OCI-M2 (cell line): ENCODE measurements around the gene NUMBL.
"Not testable (repeated sequence)": the region's sequence is repeated elsewhere in the genome, so short reads cannot be mapped to it uniquely, and the experiment has no call there.

Experiments used
- DNase-seq: peaks from one replicate; lab custom pipeline; 2025; ENCODE audit not compliant: unreplicated experiment; lab: John Stamatoyannopoulos, UW

NUMBL gene

DNA sequence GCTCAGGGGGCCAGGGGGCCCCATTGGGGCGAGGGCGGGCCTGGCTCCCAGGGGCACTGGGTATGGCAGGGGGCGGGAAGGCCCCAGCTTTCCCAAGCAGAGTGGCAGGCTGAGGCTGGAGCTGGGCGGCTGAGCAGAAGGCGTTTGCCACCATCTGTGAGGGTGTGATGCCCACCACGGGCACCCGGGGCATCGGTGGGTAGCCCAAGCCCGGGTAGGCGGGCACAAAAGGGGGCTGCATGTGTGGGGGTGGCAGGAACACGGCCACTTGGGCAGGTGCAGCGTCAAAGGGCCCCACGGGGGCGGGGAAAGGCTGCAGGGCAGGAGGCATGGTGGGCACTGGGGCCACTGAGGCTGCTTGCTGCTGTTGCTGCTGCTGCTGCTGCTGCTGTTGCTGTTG lies 22.8 kb downstream of the NUMBL start:
- no peak for DNase-seq

DNA sequence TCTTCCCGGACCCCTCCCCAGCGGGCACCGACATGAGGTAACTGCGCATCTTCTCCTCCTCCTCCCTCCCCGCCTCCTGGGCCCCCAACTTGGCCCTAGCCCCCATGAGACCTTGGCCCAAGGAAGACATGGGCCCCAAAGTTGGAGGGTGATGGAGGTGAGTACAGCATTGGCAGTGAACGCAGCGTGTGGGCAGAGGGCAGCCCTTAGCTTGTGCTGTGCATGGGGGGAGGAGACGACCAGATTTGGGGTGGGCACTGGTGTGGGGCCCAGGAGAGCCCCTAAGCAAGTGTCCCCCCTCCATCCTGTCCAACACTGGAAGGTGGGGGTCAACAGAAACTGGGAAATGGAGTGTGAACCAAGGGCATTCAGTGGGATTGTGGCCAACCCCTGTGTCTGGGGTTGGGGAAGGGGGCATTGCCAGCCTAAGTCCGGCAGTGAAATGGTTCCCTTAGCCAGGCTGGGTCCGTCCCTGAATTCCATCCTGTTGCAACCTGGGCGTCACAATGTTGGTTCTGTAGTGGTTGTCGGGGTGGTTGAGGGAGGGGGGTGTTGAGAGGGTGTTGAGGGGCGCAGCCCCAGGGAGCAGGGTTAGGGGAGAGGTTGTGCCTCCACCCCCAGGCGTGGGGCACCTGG lies 23.5 kb downstream of the NUMBL start:
- DNase-seq, result no peak

GRCh38 chr19:40663695-40664692 lies 26.5 kb downstream of the NUMBL start:
- DNase-seq, result no peak

DNA sequence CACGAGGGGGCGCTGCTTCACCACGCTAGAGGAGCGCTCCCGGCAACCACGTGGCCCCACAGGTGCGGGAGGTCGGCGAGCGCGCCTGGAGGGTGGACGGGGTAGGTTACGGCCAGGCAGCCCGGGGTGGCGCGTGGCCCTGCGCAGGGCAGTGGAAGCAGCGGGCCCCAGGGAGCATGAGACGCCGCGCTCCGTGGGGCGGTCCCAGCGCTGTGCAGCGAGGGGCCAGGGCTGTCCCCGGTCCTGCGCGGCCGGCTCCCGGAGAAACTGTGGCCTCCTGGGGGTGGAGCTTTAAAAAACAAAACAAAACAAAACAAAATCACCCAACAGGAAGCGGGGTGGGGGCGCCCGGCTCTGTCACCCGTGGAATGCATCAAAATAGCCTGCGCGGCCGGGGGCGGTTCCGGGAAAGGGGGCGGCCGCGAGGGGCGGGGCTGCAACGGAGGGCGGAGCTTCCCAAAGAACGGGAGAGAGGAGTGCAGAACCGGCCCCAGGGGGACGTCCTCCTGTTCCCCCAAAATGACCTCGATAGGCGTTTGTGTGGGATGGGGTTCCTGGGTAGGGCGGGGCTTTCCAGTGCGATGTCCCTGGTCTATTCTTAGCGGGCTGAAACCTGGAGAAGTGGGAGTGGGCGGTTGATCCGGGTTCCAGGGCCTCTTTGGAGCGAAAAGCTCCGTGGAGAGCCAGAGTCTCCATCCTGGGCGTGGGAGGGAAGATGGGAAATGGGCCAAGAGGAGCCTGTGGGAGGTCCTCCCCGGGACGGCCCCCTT lies 27.3 kb downstream of the NUMBL start:
- no peak for DNase-seq

- no peak for DNase-seq
These were observed 28.8 kb downstream of the NUMBL start for GRCh38 chr19:40661616-40662015.

DNA sequence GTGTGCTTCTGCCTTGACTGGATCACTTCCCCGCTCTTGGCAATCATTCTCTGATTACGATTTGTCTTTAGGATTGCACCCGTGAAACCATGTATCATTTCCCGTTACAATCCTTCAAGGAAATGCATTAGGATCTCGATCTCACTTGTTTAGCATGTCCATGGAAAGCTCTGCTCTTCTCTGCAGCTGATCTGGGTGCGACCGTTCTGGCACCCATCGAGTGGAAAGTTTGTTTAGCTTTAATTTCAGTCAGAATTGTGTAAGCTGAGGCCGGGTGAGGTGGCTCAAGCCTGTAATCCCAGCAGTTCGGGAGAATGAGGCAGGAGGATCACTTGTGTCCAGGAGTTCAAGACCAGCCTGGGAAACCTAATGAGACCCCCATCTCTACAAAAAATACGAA lies 30.9 kb downstream of the NUMBL start:
- DNase-seq, result no peak

DNA sequence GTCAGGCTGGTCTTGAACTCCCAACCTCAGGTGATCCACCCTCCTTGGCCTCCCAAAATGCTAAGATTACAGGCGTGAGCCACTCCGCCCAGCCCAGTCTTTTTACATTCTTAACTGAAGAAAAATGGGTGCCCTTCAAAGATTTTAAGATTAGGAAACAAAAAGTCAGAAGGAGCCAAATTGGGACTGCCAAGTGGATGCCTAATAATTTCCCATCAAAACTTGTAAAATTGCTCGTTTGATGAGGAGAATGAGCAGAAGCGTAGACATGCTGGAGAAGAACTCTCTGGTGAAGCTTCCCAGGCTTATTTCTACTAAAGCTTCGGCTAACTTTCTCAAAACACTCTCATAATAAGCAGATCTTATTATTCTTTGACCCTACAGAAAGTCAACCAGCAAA lies 31.3 kb downstream of the NUMBL start:
- no peak for DNase-seq

DNA sequence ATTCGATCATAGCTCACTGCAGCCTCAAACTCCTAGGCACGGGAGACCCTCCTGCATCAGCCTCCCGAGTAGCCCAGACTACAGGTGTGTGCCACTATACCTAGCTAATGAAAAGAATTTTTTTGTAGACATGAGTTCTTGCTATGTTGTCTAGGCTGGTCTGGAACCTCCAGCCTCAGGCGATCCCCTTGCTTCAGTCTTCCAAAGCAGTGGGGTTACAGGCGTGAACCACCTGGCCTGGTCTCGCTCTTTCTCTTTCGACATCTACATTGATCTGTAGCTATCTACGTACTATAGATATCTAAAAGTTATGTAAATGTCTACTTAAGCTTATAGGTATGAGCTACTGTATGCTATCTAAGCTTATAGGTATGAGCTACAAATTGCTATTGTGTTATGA lies 32.4 kb downstream of the NUMBL start:
- no peak for DNase-seq

- not testable (repeated sequence) for DNase-seq
These were observed 34.8 kb downstream of the NUMBL start for GRCh38 chr19:40655684-40656083.

- DNase-seq, result not testable (repeated sequence)
These were observed 38.1 kb downstream of the NUMBL start for GRCh38 chr19:40652303-40652702.

GRCh38 chr19:40650749-40651305 lies 39.6 kb downstream of the NUMBL start:
- DNase-seq, result no peak

DNA sequence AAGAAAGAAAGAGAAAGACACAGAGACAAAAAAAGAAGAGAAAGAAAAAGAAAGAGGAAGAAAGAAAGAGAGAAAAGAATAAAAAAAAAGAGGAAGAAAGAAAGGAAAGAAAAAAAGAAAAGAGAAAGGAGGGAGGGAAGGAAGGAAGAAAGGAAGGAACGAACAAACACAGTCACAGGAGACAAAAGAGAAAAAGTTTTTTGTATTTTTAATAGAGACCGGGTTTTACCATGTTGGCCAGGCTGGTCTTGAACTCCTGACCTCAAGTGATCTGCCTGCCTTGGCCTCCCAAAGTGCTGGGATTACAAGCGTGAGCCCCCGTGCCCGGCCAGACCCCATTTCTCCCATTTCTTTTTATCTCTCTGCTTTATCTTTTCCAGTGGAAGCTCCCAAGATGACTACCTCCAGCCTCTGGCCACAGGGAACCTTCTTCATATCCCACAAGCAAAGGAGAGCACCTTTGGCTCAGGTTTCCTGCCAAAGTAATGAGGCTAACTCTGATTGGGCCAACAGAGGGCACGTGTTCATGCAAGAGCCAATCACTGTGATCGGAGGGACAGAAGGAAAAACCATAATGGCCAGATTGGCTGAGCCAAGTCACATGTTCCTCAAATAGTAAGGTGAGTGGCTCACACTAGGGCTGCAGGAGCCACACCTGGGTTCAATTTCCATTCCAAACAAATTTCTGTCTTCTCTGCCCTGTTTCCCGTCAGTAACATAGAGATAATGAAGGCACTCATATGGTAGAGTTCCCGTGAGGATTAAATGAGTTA lies 40.4 kb downstream of the NUMBL start:
- not testable (repeated sequence) for DNase-seq

- DNase-seq, result no peak
These were observed 43.7 kb downstream of the NUMBL start for GRCh38 chr19:40646743-40647254.

DNA sequence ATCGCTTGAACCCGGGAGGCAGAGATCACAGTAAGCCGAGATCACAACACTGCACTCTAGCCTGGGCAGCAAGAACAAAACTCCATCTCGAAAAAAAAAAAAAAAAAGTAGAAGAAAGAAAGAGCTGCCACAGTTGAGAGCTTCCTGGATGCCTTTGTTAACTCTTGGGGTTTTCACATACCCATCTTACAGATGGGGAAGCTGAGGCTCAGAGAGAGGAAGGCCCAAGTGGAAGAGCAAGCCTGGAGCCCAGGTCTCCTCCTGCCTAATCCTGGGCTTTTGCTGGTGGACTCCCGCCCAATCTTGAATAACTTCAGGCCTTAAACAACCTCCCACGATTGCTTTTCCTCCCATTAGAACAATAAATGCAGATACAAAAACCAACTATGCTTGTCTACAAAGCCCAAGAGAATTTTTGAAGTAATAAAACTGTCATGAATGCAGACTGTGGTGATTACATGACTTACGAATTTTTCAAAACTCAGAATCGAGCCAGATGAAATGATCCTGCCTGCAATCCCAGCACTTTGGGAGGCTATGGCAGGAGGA lies 47.6 kb downstream of the NUMBL start:
- no peak for DNase-seq

GRCh38 chr19:40642051-40642706 lies 48.3 kb downstream of the NUMBL start:
- no peak for DNase-seq

DNA sequence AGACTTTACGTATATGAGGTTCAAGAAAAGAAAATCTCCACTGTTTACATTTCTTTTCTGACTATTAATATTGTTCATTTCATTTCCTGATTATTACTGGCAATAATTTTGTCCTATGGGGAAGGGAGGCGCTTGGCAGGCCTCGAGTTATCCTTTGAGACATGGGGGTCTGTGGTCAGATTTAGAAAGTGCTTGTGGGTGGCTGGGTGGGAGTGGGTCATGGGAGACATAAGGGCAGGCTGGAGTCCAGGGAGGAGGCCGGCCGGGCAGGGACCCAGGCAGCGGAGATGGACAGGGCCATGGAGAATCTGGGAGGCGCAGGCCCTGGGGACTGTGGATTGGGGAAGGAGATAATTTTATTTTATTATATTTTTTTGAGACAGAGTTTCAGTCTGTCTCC lies 49.2 kb downstream of the NUMBL start:
- no peak for DNase-seq

- no peak for DNase-seq
These were observed 49.7 kb downstream of the NUMBL start for GRCh38 chr19:40640744-40641143.

DNA sequence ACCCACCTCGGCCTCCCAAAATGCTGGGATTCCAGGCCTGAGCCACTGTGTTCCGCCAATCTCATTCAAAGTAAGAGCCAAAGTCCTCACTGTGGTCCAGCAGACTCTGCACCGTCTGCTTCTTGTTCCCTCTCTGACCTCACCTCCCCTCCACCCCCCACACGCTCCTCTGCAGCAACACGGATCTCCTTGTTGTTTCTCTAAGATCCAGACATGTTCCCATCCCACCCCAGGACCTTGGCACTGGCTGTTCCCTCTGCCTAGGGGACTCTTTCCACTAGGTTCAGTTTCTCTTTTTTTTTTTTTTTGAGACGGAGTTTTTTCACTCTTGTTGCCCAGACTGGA lies 50.8 kb downstream of the NUMBL start:
- DNase-seq, result no peak

- DNase-seq, result no peak
These were observed 52.1 kb downstream of the NUMBL start for GRCh38 chr19:40638327-40638726.

- no peak for DNase-seq
These were observed 57.2 kb downstream of the NUMBL start for GRCh38 chr19:40633207-40633606.
